GM19043 (cell line): ENCODE results near the gene ZFAND2A.
"Not testable (repeated sequence)": the region's sequence is repeated elsewhere in the genome, so short reads cannot be mapped to it uniquely, and the experiment has no call there.

ENCODE experiments used
- ATAC-seq: cut with Tn5 transposase; IDR thresholded peaks from one replicate; pipeline ENCODE4 v1.9.1; 2021; ENCODE audit warnings: low read depth; ENCODE audit not compliant: unreplicated experiment

ZFAND2A gene

GRCh38 chr7:1127001-1127400 lies 33.0 kb downstream of the ZFAND2A start:
- no peak for ATAC-seq

DNA sequence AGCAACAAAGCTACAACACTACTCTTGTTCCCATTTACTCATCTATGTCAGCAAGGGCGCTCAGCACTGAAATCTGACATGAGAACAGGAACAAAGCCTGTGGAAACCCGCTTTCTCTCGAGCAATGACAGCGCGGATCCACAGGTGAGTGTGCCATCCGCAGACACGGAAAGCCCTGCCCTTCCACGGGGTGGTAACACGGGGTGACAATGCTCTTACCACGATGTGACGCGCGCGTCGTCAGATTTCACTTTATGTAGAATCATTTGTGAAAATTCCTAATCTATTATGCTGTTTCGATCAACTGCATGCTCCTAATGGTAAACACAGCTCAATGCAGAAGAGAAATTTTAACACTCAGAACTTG lies 34.4 kb downstream of the ZFAND2A start:
- no peak for ATAC-seq

- no peak for ATAC-seq
Measured at GRCh38 chr7:1124816-1125602, 35.0 kb downstream of the ZFAND2A start.

DNA sequence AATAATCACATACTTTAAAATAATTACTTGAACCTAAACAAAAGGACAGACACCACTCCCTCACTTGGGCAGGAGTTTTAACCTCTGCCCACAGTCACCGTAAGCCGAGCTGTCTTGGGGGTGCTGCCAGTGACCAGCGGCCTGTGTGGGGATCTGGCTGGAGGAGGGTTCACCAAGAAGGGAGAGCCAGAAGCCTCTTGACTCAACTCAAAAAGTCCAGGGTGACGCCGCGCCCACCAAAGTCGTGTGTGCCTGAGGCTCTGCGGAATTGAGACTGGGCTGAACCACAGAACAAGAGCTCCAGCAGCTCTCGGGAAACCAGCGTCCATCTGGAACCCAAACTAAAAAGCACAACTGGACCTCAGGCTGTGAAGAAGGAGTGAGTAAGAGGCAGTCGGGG lies 35.8 kb downstream of the ZFAND2A start:
- no peak for ATAC-seq

GRCh38 chr7:1123715-1124114 lies 36.3 kb downstream of the ZFAND2A start:
- ATAC-seq, result no peak

DNA sequence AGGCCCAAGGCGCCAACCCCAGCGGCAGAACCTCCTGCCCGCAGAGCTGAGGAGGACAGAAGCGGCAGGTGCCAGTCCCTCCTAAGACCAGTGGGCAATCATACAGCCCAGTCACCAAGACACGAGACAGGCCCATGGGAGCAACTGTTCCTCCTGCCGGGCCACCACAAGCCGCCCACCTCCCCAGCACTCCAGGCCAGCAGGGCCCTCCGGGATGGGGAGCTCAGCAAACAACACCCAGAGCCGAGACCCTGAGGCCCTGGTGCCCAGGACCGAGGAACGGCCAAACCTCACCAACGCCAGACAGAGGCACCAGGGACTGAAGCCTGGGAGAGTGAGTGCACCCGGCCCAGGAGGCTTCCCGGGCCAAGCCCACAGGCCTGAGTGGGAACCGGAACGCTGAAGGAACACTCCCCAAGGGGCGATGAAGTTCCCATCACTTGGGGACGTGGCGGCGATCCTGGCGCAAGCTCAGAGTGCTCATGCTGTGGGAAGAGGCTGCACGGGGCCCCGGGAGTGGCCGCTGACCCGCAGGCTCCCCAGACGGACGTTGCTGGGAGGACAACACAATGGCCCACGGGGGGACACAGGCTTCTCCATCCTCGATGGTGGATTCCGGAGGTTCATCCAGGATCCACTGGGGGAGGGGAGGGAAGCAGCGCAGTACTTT lies 37.0 kb downstream of the ZFAND2A start:
- ATAC-seq, result no peak

DNA sequence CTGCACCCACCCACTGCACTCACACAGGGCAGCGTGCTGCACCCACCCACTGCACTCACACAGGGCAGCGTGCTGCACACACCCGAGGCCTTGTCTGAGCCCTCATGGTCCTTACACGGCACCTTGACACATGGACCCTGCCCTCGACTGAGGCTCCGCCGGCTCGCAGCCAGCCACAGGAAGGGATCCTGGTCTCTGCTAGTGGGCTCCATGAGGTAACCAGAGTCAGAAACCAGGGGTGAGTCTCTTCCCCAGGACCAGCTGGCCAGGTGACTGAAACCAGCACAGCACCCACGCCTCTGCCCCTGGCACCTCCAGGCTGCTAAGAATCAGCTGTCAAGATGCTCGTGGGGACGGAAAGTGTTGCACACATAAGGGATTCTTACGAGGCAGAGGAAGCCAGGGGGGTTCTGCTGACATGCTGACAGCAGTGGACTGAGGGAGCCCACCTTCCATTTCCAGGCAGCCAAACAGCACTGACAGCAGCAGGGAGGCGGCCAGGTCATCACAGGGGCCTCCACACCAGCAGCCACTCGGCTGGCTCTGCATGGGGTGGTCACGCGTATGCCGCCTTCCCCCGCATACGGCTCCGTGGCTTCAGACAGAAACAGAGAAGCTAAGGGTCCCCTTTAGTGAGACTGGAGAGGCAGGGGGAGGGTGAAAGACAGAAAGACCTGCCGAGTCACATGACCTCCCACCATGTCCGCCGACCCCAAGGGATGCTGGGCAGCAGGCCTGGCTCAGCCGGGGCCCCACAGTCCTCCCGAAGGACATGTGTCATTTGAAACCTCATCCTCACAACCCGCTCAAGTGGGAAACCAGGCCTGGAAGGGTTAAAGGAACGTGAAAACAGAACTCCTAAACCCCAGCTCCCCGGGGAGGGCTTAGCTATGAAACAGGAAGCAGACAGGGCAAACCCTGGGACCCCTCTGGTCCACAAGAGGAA lies 37.8 kb downstream of the ZFAND2A start:
- no peak for ATAC-seq

DNA sequence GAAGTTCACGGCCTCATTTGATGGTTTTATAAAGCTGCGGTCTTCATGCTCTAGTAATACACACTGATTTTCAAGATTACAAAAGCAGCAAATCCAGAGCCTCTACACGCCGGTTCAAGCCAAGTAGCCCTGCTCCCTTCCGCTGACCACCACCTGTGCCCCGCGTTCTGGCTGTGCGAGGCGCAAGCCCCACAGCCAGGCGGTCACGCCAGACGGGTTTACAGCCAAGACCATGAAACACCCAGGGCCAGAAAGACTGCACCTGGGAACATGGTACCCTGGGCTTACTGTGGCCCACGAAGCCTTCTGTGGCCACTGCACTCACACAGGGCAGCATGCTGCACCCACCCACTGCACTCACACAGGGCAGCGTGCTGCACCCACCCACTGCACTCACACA lies 38.5 kb downstream of the ZFAND2A start:
- ATAC-seq, result no peak

DNA sequence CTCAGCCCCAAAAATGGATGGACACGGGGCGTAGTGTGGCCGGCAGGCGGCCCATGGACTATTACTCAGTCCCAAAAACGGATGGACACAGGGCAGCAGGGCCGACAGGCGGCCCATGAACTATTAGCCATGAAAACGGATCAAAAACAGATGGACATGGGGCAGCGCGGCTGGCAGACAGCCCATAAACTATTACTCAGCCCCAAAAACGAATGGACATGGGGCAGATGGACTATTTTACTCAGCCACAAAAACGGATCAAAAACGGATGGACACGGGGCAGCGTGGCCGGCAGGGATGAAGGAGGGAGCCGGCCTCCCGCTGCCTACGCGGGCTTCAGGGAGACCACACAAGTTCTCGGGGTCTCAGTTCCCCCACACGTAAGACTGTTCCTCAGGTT lies 39.2 kb downstream of the ZFAND2A start:
- ATAC-seq, result no peak

- no peak for ATAC-seq
Measured at GRCh38 chr7:1119201-1119600, 40.8 kb downstream of the ZFAND2A start.

GRCh38 chr7:1117321-1117928 lies 42.6 kb downstream of the ZFAND2A start:
- no peak for ATAC-seq

- ATAC-seq, result not testable (repeated sequence)
Measured at GRCh38 chr7:1116383-1117008, 43.5 kb downstream of the ZFAND2A start.

- not testable (repeated sequence) for ATAC-seq
Measured at GRCh38 chr7:1115171-1116045, 44.6 kb downstream of the ZFAND2A start.

DNA sequence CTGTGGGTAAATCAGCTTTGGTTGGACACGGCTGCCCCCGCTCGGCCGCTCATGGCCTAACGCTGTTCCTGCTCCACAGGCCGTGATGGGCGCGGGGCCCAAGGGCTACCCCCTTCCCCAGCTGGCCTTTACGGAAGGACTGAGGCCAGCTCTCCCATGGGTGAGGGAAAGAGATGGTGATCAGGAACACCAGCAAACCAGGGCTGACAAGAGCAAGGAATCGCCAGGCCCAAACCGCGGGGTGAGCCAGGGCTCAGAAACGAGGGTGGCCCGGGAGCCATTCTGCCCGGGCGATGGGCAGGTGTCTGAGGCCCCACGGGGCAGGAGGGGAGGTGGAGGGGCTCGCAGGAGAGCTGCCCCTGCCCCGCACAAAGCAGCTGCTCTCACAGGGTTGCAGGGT lies 45.5 kb downstream of the ZFAND2A start:
- ATAC-seq, result no peak

GRCh38 chr7:1114088-1114487 lies 45.9 kb downstream of the ZFAND2A start:
- ATAC-seq, result no peak

DNA sequence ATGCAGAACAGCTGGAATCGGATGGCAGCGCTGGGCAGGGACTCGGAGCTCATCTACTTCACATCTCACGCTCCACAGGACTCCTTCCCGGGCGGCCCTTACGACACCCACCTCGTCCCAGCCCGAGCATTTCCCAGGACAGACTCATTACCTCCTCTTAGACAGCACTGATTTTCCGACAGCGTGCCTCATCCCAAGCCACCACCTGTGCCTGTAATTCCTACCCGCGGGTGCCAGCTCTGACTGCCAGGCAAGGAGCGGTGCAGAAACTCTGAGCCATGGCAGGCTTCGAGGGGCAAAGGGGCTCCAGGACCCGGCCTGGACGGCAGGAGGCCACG lies 46.5 kb downstream of the ZFAND2A start:
- no peak for ATAC-seq

DNA sequence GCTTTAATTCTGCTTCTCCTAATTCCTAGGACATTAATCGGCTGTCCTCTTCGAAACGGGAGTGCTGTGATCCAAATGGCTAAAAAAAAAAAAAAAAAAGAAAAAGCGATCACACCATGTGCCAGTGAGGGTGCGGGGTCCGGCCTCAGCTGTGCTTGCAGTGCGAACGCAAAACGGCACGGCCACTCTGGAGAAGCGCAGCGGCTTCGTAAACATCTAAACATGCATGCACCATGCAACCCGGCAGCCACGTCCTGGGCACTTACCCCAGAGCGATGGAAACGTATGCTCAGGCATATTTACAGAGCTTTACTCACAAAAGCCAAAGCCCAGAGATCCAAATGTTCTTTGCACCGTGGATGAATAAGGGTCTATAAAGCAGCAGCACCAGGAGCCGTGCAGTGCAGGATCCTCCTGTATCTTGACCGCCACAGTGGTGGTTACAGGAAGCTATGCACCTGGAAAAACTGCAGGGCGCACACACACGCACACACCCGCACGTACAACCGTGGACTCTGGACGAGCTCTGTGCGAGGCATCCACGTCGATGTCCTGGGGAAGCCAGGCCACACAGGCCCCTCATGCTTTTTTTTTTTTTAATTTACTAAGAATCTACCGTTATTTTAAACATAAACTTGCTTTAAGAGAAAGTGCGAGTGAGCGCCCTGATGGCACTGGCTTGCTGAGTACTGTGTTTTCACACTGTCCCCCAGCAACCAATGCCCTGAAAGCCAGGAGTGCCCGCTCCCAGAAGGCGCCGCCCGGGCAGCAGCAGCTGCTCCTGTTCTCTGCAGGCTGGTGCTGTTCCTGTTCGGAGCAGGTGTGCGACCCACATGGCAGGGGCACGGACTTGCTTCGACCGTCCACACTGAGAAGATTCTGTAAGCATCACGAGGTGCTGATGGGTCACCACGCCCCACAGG lies 47.1 kb downstream of the ZFAND2A start:
- ATAC-seq, result no peak

- no peak for ATAC-seq
Measured at GRCh38 chr7:1112109-1112508, 47.9 kb downstream of the ZFAND2A start.
